Left lung (tissue), 10 donors: ENCODE results near the gene RNF34. TPM values are rescaled to one million over a fixed set of nuclear protein-coding genes. Genes with fewer than 3 reads are reported as not detected.

Source experiments
- ATAC-seq: fragments of 200-7000 bp; cut with Tn5 transposase; one replicate; pipeline ENCODE4 v1.9.1; 2020; ENCODE audit warnings: moderate library complexity
- DNase-seq, 4 donors: peaks; one replicate each; pipeline ENCODE4 v3.0.0-alpha.2; 2013 to 2020
- H3K27ac ChIP-seq, 2 donors: fragments of 200-600 bp; sonication (generic) in 1 of 2; one replicate each; pipeline versions ENCODE4 v1.5.0 to v1.8.0; 2020 to 2021
- H3K27me3 ChIP-seq, 2 donors: fragments of 200-600 bp; sonication (generic) in 1 of 2; one replicate each; pipeline versions ENCODE4 v1.5.0 to v1.8.0; 2020 to 2021
- H3K36me3 ChIP-seq, 2 donors: fragments of 200-600 bp; sonication (generic) in 1 of 2; one replicate each; pipeline versions ENCODE4 v1.5.0 to v1.8.0; 2020 to 2021
- H3K4me1 ChIP-seq, 2 donors: fragments of 200-600 bp; one replicate each; pipeline ENCODE4 v1.8.0; 2021
- H3K4me3 ChIP-seq, 2 donors: fragments of 200-600 bp; sonication (generic) in 1 of 2; one replicate each; pipeline versions ENCODE4 v1.5.0 to v1.8.0; 2020 to 2021; ENCODE audit warnings: mild to moderate bottlenecking in 1 of 2
- H3K9me3 ChIP-seq, 2 donors: fragments of 200-600 bp; sonication (generic) in 1 of 2; one replicate each; pipeline versions ENCODE4 v1.5.0 to v1.8.0; 2020 to 2021
- CTCF ChIP-seq, 2 donors: fragments of 200-600 bp; sonication (generic) in 1 of 2; IDR thresholded peaks; one replicate each; pipeline versions ENCODE4 v1.5.0 to v1.8.0; 2021; ENCODE audit warnings: antibody characterized with exemption in 2 of 2
- intact Hi-C, 2 donors: fragments of 100-400 bp; cut with DNase I; formaldehyde crosslinking; loops; one replicate each; pipeline versions ENCODE4 v1.11.2 to v1.14.2; 2022
- polyA plus RNA-seq, 6 donors: library from polyadenylated mRNA; unstranded; fragments of 120-200 nt; gene quantifications; one replicate each; pipeline ENCODE4 v1.2.1, GENCODE V29; 2013; ENCODE audit not compliant: insufficient read length in 6 of 6
- total RNA-seq, 2 donors: library from RNA; stranded (reverse); fragmentation: NEBNext Ultra II Directional; extraction: Animal tissue kit (Norgen Biotek cat#: 25700); gene quantifications; one replicate each; pipeline ENCODE4 v1.2.1, GENCODE V29; 2021
- donor health status: DM: no; HTN: yes; CAD: no.
- donor health status: DM: no; HTN: no; CAD: no.

RNF34 gene
- total and polyA plus RNA-seq, 8 donors, result 26.1 to 40.2 (median 36.8) TPM

- Histone ChIP-seq H3K4me3 (no peak overlapping the region), H3K9me3 (no peaks in the 10 kb centered on the region), H3K4me1 (no peaks in the 10 kb centered on the region), H3K36me3 (no peaks in the 10 kb centered on the region), H3K27me3 (no peaks in the 10 kb centered on the region), H3K27ac (no peak overlapping the region)
- DNase-seq (no peak), ATAC-seq (peak; percentile 55)
- intact Hi-C loops, result no loop called here
- TF ChIP-seq CTCF (IDR thresholded peaks at IDR 0.05), result no peak
These were observed 11.4 kb upstream of the RNF34 start for GRCh38 chr12:121388421-121388981.

- ATAC-seq (no peak), DNase-seq (no peak)
- H3K27me3 ChIP-seq, result no peaks in the 10 kb centered on the region
- H3K9me3 ChIP-seq, result no peaks in the 10 kb centered on the region
- TF ChIP-seq CTCF (IDR thresholded peaks at IDR 0.05), result no peak
- no peak overlapping the region for H3K27ac ChIP-seq
- no peaks in the 10 kb centered on the region for H3K36me3 ChIP-seq
- no peaks in the 10 kb centered on the region for H3K4me1 ChIP-seq
- intact Hi-C loops, result no loop called here
- no peak overlapping the region for H3K4me3 ChIP-seq
These were observed 9.1 kb upstream of the RNF34 start for GRCh38 chr12:121390856-121391255.

GRCh38 chr12:121391619-121392324 is 8.1 kb upstream of the RNF34 start:
- intact Hi-C loops, result no loop called here
- H3K4me1 ChIP-seq, result no peaks in the 10 kb centered on the region
- H3K27me3 ChIP-seq, result no peaks in the 10 kb centered on the region
- H3K27ac ChIP-seq, result peak overlapping the region in 1 of 2 donors; percentile 49
- H3K4me3 ChIP-seq, result no peak overlapping the region
- no peaks in the 10 kb centered on the region for H3K9me3 ChIP-seq
- no peaks in the 10 kb centered on the region for H3K36me3 ChIP-seq
- TF ChIP-seq CTCF (IDR thresholded peaks at IDR 0.05), result no peak
- ATAC-seq (peak; percentile 52), DNase-seq (peak in 2 of 4 donors; percentile 10 to 28)

GRCh38 chr12:121392325-121392716 is 7.6 kb upstream of the RNF34 start:
- peak overlapping the region in 1 of 2 donors; percentile 49 for H3K27ac ChIP-seq
- H3K9me3 ChIP-seq, result no peaks in the 10 kb centered on the region
- no peak overlapping the region for H3K4me3 ChIP-seq
- intact Hi-C loops, result no loop called here
- no peaks in the 10 kb centered on the region for H3K4me1 ChIP-seq
- H3K36me3 ChIP-seq, result no peaks in the 10 kb centered on the region
- ATAC-seq (no peak), DNase-seq (no peak)
- no peak for TF ChIP-seq CTCF (IDR thresholded peaks at IDR 0.05)
- no peaks in the 10 kb centered on the region for H3K27me3 ChIP-seq

GRCh38 chr12:121397521-121397920 is 2.4 kb upstream of the RNF34 start:
- intact Hi-C loops, result no loop called here
- Histone ChIP-seq H3K36me3 (no peaks in the 10 kb centered on the region), H3K4me1 (peaks cover 14 to 27% of the 10 kb centered on the region in 2 donors), H3K4me3 (no peak overlapping the region), H3K27ac (no peak overlapping the region), H3K27me3 (no peaks in the 10 kb centered on the region), H3K9me3 (no peaks in the 10 kb centered on the region)
- ATAC-seq, result no peak
- TF ChIP-seq CTCF (IDR thresholded peaks at IDR 0.05), result no peak
- no peak for DNase-seq
